ENCODE results near the gene ZC3H10.

The ZC3H10 gene

DNA sequence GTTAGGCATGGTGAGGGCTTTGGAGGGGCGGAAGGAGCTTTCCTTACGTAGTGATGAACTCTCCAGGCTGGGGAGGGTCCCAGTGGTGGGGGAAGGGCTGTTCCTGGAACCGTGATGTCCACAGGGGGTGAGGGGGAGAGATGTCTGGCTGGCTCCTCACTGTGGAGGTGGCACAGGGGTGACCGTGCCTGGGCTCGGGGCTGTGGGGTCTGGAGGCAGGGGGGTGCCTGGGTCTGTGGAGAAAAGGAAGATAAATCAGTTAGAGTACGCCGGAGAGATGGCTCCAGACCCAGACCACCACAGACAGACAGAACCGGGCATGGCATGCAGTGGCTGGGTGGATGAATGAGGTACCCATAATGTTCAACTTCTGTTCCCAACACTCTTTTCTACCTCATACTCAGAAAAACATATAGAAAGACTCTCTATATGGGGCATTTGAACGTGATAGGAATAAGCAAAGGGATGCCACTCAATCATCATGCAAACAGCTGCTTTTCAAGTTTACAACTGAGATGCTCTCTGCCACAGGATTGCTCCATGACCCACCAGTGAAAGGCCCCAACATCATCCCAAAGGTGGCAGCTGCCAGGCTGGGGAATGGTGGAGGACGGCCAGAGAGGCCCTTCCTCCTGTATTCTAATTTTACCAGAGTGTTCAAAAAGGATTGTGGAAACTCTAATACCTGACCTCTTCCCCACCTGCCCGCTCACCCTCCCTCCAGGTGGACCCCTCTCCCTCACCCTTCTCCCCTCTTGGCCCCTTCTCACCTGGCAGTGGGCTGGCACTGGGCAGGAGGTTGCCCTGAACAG, 45.7 kb downstream of the ZC3H10 start:
- TF ChIP-seq, protein P1, sequence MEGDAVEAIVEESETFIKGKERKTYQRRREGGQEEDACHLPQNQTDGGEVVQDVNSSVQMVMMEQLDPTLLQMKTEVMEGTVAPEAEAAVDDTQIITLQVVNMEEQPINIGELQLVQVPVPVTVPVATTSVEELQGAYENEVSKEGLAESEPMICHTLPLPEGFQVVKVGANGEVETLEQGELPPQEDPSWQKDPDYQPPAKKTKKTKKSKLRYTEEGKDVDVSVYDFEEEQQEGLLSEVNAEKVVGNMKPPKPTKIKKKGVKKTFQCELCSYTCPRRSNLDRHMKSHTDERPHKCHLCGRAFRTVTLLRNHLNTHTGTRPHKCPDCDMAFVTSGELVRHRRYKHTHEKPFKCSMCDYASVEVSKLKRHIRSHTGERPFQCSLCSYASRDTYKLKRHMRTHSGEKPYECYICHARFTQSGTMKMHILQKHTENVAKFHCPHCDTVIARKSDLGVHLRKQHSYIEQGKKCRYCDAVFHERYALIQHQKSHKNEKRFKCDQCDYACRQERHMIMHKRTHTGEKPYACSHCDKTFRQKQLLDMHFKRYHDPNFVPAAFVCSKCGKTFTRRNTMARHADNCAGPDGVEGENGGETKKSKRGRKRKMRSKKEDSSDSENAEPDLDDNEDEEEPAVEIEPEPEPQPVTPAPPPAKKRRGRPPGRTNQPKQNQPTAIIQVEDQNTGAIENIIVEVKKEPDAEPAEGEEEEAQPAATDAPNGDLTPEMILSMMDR (conservative IDR thresholded peaks at IDR 0.05): no peak

DNA sequence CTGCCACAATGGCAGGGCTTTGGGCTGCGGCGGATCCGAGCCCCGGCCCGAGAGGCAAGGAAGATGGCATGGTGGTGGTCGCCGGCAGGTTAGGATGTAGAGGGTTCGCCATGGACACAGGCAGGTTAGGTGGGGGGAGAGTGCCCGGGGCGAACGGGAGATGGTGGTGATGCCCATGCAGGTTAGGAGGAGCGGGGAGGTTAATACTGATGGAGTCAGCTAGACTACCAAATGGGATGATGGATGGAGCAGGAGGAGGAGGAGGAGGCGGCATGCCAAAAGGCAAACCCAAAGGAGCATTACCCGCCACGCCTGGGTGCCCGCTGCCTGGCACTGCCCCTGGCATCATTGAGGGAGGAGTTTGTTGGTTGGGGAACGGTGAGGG, 46.3 kb downstream of the ZC3H10 start:
- H3K27ac ChIP-seq: no peak overlapping the region
- TF ChIP-seq, protein P1 (conservative IDR thresholded peaks at IDR 0.05): no peak

More for the DNA sequence above, 45.7 kb downstream of the ZC3H10 start:
- H3K27ac ChIP-seq: no peak overlapping the region

DNA sequence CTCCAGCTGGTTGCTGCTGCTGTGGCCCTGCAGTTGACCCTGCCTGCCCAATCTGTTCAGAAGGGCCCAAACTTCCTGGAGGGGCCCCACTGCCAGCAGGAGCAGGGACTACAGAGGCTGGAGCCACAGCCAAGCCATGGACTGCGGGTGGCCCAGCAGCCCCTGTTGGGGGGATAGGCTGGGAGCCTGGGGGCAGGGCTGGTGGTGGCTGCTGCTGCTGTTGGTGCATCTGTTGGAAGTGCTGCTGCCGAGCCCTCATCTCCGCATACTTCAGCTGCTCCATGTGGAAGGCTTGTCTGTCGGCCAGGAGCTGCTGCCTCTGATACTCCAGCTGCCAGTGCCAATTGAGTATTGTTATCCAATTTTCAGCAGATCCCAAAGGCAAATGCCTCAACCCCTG, 47.3 kb downstream of the ZC3H10 start:
- TF ChIP-seq, protein P1 (conservative IDR thresholded peaks at IDR 0.05): no peak
- H3K27ac ChIP-seq: no peak overlapping the region

DNA sequence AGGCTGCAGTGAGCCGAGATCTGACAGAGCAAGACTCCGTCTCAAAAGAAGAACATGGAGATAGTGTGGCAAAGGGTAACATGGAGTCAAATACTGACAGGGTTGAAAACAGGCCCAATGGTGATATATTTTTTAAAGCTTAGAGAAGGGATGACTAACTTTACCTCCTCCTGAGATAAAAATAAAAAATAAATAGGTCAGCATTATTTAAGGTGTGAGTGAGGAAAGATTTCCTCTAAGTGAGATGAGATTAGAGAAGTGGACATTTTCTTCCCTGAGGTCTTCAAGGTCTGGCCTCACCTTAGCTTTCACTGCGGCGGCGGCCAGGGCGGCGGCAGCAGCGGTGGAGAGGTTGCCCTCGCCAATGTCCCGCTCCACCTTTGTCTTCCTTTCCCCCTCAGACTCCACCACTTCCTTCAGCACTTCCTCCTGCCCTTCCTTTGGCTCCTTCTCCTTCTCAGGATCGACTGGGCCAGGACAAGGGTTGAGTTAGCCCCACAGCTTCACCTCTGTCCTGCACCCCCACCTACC, 51.2 kb downstream of the ZC3H10 start:
- TF ChIP-seq, protein P1 (conservative IDR thresholded peaks at IDR 0.05): no peak
- no peak overlapping the region for H3K27ac ChIP-seq

DNA sequence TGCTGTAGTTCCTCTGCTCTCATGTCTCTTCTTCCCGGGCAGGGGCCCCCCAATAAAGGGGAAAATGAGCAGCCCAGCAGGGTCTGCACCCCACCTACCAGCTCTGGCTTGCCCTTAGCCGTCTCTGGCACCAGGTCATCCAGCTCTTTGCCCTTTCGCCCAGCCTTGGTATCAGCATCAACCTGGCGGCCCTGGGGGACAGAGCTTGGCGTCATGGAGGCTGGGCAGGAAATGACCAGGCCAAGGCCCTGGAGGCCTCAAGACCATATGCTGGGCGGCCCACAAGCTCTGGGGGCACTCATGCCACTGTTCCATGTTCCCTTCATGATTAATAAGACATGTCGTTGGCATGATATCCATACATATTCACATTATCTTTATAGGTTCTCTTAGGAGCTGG, 54.8 kb downstream of the ZC3H10 start:
- TF ChIP-seq, protein P1 (conservative IDR thresholded peaks at IDR 0.05): no peak
- H3K27ac ChIP-seq: no peak overlapping the region

All from VCaP (cell line).